Stomach (tissue), 4 donors: ENCODE data around the gene SEMA5B.

ENCODE experiments used
- CTCF ChIP-seq, 7 experiments: fragments of 450-650 bp in 4 of 7; fragments of 200-600 bp in 3 of 7; sonication (generic) in 3 of 7; IDR thresholded peaks; one replicate each; pipeline ENCODE4 v1.5.1; 2016 to 2019; ENCODE audit warnings: antibody characterized with exemption in 7 of 7, control low read depth in 2 of 7, mild to moderate bottlenecking in 1 of 7
- POLR2A ChIP-seq, 4 donors: fragments of 450-650 bp; IDR thresholded peaks; one replicate each; pipeline ENCODE4 v1.6.1; 2016; ENCODE audit warnings: antibody characterized with exemption in 4 of 4, control low read depth in 2 of 4, mild to moderate bottlenecking in 1 of 4, moderate library complexity in 1 of 4
- POLR2AphosphoS5 ChIP-seq, 3 donors: sonication (generic); formaldehyde crosslinking; IDR thresholded peaks; one replicate each; pipeline ENCODE4 v1.6.1; 2016; ENCODE audit warnings: antibody characterized with exemption in 3 of 3

- no peak for TF ChIP-seq POLR2AphosphoS5 (IDR thresholded peaks at IDR 0.05)
- peak in 1 of 7 experiments; percentile 18 for TF ChIP-seq CTCF (IDR thresholded peaks at IDR 0.05)
- TF ChIP-seq POLR2A (IDR thresholded peaks at IDR 0.05), result no peak
Observed at GRCh38 chr3:123071146-123071545, 43.6 kb upstream of the SEMA5B start.
